IPS DF 4.7 (cell line): Measurements from ENCODE around the gene UACA.
"Not testable (repeated sequence)": the region's sequence is repeated elsewhere in the genome, so short reads cannot be mapped to it uniquely, and the experiment has no call there.

ENCODE experiments used
- DNase-seq: peaks from one replicate; pipeline ENCODE4 v3.0.0-alpha.2; 2013; ENCODE audit warnings: low spot score; ENCODE audit errors: extremely low read depth

UACA gene

DNA sequence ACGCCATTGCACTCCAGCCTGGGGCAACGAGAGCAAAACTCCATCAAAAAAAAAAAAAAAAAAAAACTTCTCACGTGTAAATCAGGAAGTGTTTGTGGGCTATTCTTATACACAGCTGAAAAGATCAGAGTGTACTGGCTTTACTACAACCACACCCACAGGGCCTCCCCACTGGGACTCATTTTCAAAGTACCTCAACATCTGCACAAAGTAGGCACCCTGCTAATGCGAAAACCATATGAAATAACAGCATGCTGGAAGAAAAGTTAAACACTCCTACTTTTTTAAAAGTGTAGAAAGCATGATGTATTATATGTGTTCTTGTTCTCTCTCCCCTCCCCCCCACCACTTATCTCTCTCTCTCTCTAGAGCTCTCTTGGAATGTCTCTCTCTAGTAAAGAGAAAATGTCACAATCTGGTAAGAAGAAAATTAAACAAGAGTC lies 11.1 kb downstream of the UACA start:
- DNase-seq = no peak

DNA sequence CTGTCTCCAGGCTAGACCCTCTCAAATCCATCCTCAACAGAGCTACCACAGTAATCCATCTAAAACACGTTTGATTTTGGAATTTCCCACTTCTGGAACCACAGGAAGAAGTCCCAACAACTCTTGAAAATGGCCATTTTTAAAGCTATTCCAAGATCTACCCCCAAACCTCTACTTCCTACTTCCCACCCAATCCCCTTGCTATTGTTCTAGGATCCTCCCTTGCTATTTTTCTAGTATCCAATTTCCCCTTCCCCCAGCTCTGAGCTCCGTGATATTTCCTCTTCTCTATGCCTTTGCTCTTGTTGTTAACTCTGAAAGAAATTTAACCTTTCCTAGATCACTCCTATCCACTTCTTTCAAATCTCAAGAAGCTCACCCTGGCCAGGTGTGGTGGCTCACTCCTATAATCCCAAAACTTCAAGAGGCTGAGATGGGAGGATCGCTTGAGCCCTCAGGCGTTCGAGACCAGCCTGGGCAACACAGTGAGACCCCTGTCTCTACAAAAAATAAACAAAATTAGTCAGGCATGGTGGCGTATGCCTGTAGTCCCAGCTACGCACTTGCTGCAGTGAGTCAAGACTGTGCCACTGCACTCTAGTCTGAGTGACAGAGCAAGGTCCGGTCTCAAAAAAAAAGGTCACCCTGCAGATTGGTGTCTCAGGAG lies 13.0 kb downstream of the UACA start:
- no peak for DNase-seq

DNA sequence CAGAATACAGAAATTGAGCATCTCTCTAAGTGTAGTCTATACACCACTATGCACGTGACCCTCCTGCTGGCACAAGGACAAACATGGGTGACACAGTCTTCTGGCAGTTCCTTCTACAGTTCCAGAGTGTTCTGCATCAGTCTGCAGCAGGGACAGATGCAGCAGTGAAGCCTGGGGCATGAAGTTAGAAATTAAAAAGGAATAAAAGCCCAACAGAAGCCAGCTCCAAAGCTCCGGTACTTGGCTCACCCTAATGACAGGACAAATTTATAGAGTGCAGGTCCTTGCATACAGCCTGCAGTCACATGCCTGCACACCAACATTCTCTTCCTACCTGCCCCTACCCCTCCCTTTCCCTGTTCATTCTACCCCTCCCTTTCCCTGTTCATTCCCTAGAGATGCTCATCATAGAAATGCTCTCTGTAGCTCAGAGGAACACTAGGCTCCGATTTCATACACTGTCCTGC lies 15.0 kb downstream of the UACA start:
- no peak for DNase-seq

DNA sequence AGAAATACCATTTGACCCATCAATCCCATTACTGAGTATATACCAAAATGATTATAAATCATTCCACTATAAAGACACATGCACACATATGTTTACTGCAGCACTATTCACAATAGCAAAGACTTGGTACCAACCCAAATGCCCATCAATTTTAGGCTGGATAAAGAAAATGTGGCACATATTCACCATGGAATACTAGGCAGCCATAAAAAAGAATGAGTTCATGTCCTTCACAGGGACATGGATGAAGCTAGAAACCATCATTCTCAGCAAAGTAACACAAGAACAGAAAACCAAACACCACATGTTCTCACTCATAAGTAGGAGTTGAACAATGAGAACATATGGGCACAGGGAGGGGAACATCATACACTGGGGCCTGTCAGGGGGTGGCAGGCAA lies 16.8 kb downstream of the UACA start:
- DNase-seq = not testable (repeated sequence)

DNA sequence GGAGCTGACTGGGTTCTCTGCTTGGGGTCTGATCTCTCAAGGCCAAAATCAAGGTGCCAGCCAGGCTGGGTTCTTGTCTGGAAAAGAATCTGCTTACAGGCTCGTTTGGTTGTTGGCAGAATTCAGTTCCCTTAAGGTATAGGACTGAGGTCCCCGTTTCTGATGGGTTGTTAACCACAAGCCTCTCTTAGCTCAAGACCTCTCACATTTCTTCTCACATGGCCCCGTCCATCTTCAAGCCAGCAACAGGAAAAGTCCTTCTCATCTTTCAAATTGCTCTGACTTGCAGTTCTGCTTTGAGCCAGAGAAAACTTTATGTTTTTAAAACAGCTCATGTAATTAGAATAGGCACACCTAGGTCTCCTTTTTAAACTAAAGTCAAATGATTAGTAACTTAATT lies 20.4 kb downstream of the UACA start:
- no peak for DNase-seq

DNA sequence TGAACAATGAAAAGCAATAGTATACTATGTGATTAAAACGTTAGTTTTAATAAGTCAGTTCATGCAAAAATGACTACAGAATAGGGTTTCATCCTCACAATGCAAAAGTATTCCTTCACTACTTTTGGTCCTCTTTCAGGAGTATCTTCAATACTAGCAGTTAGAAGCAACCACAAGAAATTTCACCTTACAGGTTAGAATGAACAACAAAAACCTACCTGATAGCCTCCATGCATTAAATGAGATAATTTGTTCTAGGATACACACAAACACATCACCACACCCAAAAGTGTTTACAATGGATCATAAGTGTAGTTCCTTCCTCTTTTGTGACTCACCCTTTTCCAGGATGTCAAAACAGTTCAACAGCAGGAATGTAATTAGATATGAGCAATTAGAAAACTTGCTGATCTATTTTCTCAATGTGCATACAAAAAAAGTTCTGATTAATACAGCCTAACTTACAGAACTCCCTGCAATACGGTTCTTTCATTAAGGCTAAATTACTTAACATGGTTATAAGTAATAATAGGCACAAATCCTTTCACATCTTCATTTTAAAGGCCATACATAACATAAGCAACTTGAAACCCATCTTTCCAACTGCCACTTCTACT lies 21.6 kb downstream of the UACA start:
- no peak for DNase-seq

DNA sequence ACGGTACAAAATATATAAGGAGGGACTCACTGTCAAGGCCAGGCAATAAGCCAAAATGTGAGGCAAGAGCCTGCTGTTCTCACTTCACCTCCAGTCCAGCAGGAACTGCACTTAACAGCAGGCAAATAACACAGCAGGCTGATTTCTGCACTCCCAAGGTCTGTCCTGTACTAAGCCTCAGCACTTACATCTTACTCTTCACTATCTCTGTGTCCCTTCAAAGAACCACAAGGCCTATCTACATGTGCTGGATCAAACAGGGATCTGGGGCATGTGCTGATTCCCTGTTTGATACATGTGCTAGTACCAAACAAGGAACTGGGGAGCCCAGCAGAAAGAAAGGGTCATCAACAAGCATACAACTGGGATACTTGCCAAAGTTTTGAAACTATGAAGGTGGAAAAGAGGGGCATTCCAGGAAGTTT lies 22.2 kb downstream of the UACA start:
- DNase-seq = no peak

DNA sequence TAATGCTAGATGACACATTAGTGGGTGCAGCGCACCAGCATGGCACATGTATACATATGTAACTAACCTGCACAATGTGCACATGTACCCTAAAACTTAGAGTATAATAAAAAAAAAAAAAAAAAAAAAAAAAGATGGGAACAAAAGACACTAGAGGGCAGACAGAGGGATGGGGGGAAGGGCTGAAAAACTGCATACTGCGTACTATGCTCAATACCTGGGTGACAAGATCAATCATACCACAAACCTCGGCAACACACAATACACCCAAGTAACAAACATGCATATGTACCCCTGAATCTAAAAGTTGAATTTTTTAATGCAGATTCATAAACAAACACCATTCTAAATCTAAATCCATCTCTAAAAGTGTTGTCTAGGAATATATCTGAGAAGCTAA lies 28.3 kb downstream of the UACA start:
- not testable (repeated sequence) for DNase-seq

DNA sequence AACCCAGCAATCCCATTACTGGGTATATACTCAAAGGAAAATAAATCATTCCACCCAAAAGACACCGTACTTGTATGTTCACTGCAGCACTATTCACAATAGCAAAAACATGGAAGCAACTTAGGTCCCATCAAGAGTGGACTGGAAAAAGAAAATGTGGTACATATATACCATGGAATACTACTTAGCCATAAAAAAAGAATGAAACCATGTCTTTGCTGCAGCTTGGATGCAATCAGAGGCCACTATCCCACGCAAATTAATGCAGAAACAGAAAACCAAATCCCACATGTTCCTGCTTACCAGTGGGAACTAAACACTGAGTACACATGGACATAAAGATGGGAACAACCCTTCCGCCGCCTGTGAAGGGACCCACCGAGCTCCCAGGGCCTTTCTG lies 34.2 kb downstream of the UACA start:
- no peak for DNase-seq

DNA sequence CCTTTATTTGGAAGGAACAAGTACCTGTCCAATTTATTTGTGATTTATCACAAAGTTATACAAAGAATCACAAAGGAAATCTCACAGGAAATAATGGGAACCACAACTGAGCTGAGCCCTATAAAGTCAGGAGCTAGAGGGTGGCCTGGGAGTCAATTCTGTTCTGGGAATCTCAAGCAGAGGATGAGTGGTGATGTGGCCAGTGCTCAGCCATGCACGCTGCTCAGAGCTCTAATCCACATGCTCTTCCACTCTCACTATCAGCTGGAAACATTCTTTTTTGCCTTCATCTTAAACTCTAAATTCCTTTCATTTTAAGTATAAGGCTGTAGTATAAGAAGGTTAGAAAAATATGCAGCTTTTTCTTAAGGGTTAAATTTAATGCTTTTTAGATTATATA lies 36.6 kb downstream of the UACA start:
- no peak for DNase-seq

DNA sequence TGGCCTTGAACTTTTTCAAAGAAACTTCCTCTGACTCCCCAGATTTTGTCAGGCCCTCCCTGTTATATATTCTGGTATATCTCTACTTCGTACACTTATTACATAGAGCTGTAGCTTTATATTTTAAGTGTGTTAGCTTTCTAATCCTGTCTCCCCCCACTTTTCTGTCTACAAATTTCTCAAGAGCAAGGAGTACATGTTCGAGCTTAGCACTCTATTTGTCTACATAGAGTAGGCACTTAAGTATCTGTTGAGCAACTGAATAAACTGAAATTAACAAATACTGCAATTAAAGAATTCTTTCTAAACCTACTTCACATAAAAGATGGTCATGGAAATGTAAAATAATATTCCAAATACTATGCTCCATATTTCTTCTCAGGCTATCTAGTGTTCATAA lies 39.4 kb downstream of the UACA start:
- DNase-seq = no peak

DNA sequence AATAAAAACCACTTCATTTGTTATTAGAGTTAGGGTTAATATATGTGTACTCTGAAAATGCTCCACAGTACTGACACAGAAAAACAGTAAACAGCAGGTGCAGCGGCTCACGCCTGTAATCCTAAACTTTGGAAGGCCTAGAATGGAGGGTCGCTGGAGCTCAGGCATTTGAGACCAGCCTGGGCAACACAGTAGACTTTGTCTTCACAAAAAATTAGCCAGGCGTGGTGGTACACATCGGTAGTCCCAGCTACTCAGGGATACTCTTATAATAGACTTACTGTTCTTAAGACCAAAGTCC lies 40.3 kb downstream of the UACA start:
- no peak for DNase-seq

DNA sequence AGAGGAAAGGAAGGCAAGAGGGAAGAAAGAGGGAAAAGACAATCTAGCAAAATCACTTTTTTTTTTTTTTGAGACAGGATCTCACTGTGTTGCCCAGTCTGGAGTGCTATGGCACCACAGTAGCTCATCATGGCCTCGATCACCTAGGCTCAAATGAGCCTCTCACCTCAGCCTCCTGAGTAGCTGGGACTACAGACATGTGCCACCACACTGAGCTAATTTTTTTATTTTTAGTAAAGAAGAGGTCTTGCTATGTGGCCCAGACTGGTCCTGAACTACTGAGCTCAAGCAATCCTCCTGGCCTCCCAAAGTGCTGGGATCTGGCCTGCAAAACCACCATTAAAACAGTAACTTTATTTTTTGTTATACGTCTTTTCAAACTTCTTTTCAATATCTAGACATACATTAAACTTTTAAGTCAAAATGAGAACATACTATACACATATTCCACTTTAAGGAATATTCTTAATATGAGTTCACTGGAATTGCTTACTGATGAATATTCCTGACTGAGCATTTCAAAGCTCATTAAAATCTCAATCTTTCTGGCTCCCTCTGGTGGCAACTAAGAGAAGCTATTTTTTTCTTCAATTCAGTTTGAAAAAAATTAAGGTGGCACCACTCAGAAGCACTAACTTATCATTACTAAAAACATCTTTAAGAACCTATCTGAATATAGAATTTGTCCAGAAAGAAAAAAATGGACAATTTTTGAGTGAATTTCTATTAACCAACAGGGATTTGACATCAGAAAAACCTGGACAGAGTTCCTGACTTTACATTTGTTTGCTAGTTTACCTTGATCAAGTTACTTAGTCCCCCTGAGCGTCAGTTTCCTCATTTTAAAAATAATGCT lies 40.9 kb downstream of the UACA start:
- no peak for DNase-seq

DNA sequence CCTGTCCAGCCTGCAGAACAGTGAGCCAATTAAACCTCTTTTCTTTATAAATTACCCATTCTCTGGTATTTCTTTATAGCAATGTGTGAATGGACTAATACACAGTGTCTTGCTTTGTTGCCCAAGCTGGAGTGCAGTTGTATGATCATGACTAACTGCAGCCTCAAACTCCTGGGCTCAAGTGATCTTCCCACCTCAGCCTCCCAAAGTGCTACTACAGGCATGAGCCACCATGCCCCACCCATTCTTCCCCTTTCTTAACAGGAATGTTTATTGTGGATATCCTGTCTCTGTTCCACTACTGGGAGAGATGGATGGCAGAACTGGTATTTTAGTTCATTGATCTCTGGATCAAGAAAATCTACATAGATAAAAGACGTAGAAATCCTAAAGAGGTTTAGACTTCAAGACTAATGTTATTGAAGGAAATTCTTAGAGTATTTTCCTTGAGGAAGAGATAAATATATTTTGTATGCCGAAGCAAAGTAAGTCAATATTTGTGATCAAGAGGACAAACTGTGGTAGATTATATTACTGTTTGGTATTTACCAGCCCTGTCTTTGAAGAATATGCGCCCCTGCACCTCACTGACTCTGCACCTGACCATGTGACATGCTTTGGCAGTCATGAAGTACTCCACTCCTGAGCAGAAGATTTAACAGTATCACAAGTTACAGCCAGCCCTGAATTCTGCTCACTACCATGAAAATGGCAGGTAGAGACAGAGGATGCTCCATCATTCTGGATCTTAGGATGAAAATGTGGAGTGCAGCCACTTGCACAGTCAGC lies 42.9 kb downstream of the UACA start:
- DNase-seq = no peak

DNA sequence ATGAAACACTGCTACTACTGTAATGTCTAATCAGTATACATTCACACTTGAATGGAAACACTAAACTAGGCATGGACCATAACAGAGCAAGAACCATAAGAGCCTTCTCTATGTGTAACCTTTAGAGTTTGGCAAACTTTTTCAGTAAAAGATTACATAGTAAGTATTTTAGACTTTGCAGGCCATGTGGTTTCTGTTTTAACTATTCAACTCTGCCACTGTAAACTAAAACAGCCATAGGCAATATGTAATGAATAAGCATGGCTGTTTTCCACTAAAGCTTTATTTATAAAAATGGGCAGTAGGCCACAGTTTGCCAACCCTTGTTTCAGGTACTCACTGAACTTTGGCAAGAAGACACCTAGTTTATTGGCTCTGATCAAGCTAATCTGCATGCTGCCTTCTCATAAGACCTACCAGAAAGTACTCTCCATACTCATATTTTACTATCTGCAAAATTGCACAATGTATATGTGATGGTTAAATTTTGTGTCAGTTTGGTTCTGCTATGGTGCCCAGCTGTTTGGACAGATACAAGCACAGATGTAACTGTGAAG lies 46.0 kb downstream of the UACA start:
- no peak for DNase-seq

DNA sequence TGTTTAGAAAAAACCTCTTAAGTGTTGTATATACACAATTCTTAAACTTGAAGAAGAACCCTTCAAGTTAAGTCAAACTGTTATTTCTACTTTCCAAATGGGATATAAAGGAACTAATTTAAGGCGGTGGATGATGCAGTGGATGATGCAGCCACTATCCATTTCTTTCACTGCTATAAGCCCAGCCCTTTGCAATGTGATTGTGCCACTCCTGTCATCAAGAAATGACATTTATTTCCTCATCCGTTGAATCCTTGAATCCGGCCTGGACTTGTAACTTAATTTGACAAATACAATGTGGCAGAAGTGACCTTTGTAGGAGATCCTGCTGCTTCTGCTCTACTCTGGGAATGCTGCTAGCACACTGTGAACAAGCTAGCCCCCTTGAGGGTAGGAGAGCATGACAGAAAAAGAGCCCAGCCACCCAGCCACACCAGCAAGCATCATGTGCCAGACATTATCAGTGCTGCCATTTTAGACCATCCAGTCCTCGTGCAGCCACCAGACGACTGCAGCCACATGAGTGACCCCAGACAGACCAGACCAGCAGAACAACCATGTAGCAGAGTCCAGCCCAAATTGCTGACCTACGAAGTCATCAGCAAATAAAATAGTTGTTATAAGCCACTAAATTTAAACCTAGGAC lies 47.4 kb downstream of the UACA start:
- no peak for DNase-seq

DNA sequence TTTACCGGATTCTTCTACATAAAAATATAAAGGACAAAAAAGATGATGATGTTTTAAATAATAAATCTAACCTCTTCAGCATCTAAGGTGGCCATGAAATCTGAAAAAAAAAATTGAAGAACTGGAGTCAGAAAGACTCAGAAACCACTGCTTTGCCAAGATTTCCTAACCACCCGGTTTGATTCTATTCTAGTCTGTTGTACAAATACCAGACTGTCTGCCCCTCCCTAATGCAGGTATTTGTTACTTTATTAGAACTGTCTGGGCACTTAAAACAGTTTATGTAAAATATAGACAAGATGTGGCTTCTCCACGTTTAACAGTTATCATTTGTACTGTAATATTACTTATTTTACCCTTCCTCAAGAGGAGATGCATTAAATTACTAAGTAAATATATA lies 48.8 kb downstream of the UACA start:
- no peak for DNase-seq

DNA sequence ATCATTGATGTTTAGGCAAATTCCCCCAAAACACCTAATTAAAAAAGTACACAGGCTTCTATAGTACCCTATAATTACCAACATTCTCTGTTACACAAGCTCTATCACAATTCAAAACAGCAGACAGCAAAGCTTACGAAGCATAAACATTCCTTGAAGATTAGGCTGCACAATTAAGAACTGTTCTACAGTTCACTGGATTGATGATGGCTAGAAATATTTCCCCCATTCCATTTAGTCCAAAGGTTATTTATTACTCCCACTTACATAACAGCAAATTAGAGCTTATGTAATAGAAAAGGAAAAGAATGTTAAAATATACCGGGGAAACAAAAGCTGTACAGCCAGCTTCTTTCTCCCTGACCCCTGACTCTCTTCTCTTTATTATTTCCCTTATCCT lies 49.3 kb downstream of the UACA start:
- DNase-seq = no peak

DNA sequence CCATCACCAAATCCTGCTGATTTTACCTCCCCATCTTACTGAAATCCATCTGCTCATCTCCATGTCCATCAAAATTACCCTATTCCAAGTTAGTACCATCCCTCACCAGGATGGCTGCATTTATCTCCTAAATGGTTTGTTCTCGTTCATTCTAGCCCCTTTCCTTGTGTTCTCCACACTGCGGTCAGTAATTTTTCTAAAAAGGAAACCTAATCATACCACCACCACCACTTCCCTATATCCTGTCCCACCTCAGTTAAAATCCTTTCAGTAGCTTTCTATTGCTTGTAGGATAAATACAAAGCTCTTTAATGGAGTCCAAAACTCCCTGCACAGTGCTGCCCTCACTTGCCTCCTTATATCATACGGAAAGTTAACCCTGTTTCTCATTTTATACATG lies 51.1 kb downstream of the UACA start:
- no peak for DNase-seq

DNA sequence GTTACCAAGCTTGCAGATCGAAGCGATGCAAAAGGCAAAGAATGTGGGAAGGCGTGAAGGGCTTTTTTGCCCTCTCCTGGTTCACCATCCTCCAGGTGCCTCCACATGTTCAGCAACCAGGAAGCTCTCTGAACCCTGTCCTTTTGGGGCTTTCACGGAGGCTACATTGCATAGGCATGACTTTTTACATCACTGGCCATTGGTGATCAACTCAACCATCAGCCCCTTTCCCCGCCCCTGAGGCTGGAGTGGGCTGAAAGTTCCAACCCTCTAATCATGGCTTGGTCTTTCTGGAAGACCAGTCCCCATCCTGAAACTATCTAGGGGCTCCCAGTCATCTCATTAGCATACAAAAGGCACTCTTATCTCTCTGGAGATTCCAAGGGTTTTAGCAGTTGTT lies 52.6 kb downstream of the UACA start:
- DNase-seq = no peak

DNA sequence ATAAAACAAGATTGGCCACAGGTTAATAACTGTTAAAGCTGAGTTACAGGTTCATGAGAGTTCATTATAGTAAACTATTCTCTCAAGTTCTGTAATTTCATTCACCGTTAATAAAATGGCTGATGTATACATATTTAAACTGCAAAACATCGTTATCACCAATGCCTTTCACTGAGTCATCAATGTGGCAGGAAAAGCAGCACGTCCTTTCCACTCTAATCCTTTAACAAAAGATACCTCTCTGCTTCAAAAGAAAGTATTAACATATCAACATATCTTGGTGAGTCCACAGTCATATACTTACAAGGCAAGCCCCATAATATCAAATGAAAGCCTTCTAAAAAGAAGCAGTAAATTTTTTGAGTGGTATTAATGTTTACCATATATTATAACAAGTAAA lies 54.5 kb downstream of the UACA start:
- DNase-seq = no peak
